Mesodermal cell (in vitro differentiated cells): ENCODE data around the gene RPS26. TPM values are rescaled to one million over a fixed set of nuclear protein-coding genes. Genes with fewer than 3 reads are reported as not detected.
A peak's percentile ranks its signal among the peaks of the same experiment; 100 is the strongest.
"Not testable (repeated sequence)": the region's sequence is repeated elsewhere in the genome, so short reads cannot be mapped to it uniquely, and the experiment has no call there.

Source experiments
- H3K27ac ChIP-seq: 2 replicates; pipeline ENCODE4 v1.7.0; 2013; ENCODE audit warnings: mild to moderate bottlenecking, low read depth, low read length, moderate library complexity; ENCODE audit not compliant: severe bottlenecking
- H3K36me3 ChIP-seq: 2 replicates; pipeline ENCODE4 v1.7.1; 2013; ENCODE audit warnings: mild to moderate bottlenecking, low read length, moderate library complexity; ENCODE audit not compliant: control insufficient read depth, insufficient read depth
- H3K4me1 ChIP-seq: one replicate; pipeline ENCODE4 v1.7.1; 2013; ENCODE audit warnings: mild to moderate bottlenecking, low read length; ENCODE audit not compliant: insufficient read depth, control insufficient read depth, poor library complexity, severe bottlenecking
- H3K4me3 ChIP-seq: 2 replicates; pipeline ENCODE4 v1.7.0; 2013; ENCODE audit warnings: low read length, control low read depth, mild to moderate bottlenecking; ENCODE audit not compliant: insufficient read depth, poor library complexity, severe bottlenecking; ENCODE audit errors: extremely low read depth
- H3K9me3 ChIP-seq: 2 replicates; pipeline ENCODE4 v1.7.1; 2013; ENCODE audit warnings: mild to moderate bottlenecking, low read length, moderate library complexity; ENCODE audit not compliant: control insufficient read depth
- WGBS, 2 experiments: methylation state at CpG; one replicate each; pipeline ENCODE4 v1.1.5; 2013; ENCODE audit warnings: missing lambda C conversion rate in 2 of 2; ENCODE audit not compliant: insufficient coverage in 2 of 2; 5-methylcytosine and 5-hydroxymethylcytosine counted together
- polyA plus RNA-seq, 2 experiments: library from polyadenylated mRNA; stranded (reverse); fragments of 50-300 nt; gene quantifications; one replicate each; pipeline ENCODE4 v1.2.3, GENCODE V29; 2013

RPS26 gene
- 2,353 TPM for polyA plus RNA-seq (2013, experiment 1 of 2)
- polyA plus RNA-seq (2013, experiment 2 of 2) = 2,122 TPM

DNA sequence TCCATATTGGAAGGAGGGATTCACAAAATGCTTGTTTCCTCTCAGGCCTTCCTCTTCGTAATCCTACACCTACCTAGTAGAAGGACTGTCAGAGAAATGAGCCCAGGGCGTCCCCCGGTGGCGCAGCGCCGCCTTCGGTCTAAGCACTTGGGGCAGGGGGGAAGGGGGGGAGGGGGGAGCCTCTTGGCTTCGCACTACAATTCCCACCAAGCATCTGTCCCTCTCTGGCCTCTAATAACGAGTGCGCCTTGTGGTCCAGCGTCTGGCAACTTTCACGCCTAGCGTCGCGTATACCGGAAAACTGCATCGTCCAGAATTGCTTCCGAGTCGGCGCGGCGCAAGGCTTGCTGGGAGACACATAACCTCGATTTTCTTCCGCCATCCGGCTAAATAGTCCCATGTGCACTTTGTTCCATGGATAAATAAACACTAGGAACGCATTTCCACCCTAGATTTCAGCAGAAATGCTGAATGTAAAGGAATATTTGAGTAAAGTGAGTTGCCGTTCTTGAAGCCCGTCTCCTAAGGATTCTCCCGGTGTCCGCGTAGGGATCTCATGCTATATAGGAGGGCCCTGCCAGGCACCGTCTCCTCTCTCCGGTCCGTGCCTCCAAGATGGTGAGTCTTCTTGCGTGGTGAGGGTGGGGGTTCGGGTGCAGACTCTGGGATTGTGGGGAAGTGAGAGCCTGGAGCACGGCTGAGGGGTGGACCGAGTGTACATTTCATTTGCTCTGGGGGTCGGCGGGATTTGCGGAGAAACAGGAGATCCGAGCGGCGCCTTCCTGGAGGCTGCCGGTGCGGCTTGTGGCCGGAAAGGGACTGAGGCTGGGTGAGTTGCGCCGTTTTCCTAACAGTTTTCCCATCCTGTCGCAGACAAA is at the start of gene RPS26:
Gene RPS26, plus strand, starts transcription at position 367 of the 878 bp plus-strand sequence. Its CDS starts 249 bp downstream, at position 616.
- Histone ChIP-seq H3K4me3 (peak within 1 kb of the TSS; percentile 94), H3K27ac (peak within 1 kb of the TSS; percentile 98), H3K36me3 (peaks cover 38% of the 10 kb centered on the region), H3K9me3 (no peaks in the 10 kb centered on the region), H3K4me1 (peaks cover 8% of the 10 kb centered on the region)
- WGBS, 2 experiments = 0% methylated on average over 24 to 33 of the region's 50 CpGs

- Histone ChIP-seq H3K4me3 (no peak overlapping the region), H3K4me1 (peaks cover 5% of the 10 kb centered on the region), H3K27ac (no peak overlapping the region), H3K9me3 (no peaks in the 10 kb centered on the region), H3K36me3 (peaks cover 70% of the 10 kb centered on the region)
- 80% methylated on average over 1 to 2 of the region's 4 CpGs for WGBS, 2 experiments
Observed at GRCh38 chr12:55993230-55993853, 48.4 kb upstream of the RPS26 start.

GRCh38 chr12:55995366-55995765 is 46.4 kb upstream of the RPS26 start:
- Histone ChIP-seq H3K36me3 (peaks cover 50% of the 10 kb centered on the region), H3K4me1 (peaks cover 5% of the 10 kb centered on the region)

GRCh38 chr12:55996201-55996714 is 45.5 kb upstream of the RPS26 start:
- peaks cover 45% of the 10 kb centered on the region for H3K36me3 ChIP-seq
- peak overlapping the region; percentile 64 for H3K4me3 ChIP-seq
- peak overlapping the region; percentile 4 for H3K27ac ChIP-seq
- H3K9me3 ChIP-seq = no peaks in the 10 kb centered on the region
- 86 to 89% methylated on average over 10 of the region's 14 CpGs for WGBS, 2 experiments
- H3K4me1 ChIP-seq = peaks cover 5% of the 10 kb centered on the region

More at GRCh38 chr12:55995366-55995765, 46.4 kb upstream of the RPS26 start:
- no peak overlapping the region for H3K27ac ChIP-seq
- no peaks in the 10 kb centered on the region for H3K9me3 ChIP-seq
- no peak overlapping the region for H3K4me3 ChIP-seq
- 89 to 97% methylated on average over 6 of the region's 8 CpGs for WGBS, 2 experiments

DNA sequence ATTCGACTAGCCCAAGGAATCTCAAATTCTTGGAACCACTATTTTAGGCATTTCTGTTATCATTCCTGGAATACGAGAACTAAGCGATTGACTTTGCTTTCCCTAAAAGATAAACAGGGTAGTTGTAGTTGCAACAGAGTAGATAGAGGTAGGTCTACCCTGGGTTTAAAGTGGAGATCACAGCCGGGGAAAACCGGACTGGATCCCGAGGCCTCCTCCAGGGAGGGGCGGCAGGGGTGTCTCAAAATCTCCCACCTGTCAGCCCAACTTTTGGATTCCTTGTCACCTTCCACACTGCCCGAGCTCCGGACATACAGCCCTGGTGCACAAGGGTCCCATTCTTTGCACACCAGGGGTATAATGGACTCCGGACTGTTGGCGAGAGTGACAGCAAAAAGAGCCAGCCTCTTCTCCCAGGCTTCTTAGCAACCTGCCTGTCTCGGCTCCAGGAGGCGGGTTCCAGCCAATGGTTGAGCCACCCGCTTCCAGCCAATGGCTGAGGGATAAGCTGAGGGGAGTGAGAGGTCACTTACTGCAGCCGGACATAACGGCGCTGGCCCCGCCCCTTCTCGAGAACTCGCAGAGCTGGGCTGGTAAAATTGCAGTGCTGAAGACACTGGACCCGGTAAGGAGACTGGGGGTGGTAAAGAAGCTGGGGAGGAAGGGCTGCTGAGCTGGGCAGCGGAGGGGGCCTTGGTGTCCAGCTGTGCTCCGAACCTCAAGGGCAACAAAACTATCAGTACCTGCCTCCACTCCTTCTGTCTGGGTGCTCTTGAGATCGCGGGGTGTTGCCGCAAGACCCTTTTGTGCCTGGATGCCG is 44.8 kb upstream of the RPS26 start, which contains the start of gene SUOX:
Gene SUOX, plus strand, starts transcription at position 562 of the 820 bp plus-strand sequence. CDS start 4,946 bp downstream, outside the sequence.
- Histone ChIP-seq H3K9me3 (no peaks in the 10 kb centered on the region), H3K36me3 (peaks cover 40% of the 10 kb centered on the region), H3K27ac (peak within 1 kb of the TSS; percentile 69), H3K4me3 (peak within 1 kb of the TSS; percentile 64), H3K4me1 (peaks cover 5% of the 10 kb centered on the region)
- 7% methylated on average over 18 to 26 of the region's 27 CpGs for WGBS, 2 experiments

DNA sequence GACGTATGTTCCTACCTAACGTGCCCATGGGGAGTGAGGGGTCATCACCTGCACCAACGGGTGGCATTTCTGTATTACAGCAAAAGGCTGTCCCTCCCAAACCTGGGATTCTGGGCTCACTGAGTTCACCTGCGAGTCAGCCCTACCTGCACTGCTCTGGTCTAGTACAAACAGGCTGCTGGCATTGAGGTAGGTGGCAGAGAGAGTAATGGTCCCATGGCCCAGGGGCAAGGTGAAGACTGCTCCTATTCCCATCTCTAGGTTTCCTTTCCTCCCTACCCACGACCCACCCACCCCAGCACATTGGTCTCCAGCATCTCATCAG is 44.2 kb upstream of the RPS26 start:
- peak overlapping the region; percentile 64 for H3K4me3 ChIP-seq
- peaks cover 5% of the 10 kb centered on the region for H3K4me1 ChIP-seq
- no peak overlapping the region for H3K27ac ChIP-seq
- H3K9me3 ChIP-seq = no peaks in the 10 kb centered on the region
- H3K36me3 ChIP-seq = peaks cover 39% of the 10 kb centered on the region
- WGBS, 2 experiments = 2 to 5% methylated on average over 3 to 5 of the region's 5 CpGs

DNA sequence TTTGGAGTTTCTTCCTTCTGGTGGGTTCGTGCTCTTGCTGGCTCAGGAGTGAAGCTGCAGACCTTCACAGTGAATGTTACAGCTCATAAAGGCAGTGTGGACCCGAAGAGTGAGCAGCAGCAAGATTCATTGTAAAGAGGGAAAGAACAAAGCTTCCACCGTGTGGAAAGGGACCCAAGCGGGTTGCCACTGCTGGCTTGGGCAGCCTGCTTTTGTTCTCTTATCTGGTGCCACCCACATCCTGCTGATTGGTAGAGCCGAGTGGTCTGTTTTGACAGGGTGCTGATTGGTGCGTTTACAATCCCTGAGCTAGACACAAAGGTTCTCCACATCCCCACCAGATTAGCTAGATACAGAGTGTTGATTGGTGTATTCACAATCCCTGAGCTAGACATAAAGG is 42.2 kb upstream of the RPS26 start:
- not testable (repeated sequence) for H3K27ac ChIP-seq

GRCh38 chr12:55999999-56000540 is 41.6 kb upstream of the RPS26 start:
- peaks cover 26% of the 10 kb centered on the region for H3K36me3 ChIP-seq
- H3K4me1 ChIP-seq, H3K4me3 ChIP-seq, H3K9me3 ChIP-seq, H3K27ac ChIP-seq: not testable (repeated sequence)
- WGBS, 2 experiments = 96 to 97% methylated on average over 12 to 28 of the region's 33 CpGs

More for the DNA sequence above, 42.2 kb upstream of the RPS26 start:
- H3K4me3 ChIP-seq, H3K9me3 ChIP-seq, H3K4me1 ChIP-seq: not testable (repeated sequence)
- peaks cover 32% of the 10 kb centered on the region for H3K36me3 ChIP-seq
- 90 to 94% methylated on average over 2 to 3 of the region's 6 CpGs for WGBS, 2 experiments

DNA sequence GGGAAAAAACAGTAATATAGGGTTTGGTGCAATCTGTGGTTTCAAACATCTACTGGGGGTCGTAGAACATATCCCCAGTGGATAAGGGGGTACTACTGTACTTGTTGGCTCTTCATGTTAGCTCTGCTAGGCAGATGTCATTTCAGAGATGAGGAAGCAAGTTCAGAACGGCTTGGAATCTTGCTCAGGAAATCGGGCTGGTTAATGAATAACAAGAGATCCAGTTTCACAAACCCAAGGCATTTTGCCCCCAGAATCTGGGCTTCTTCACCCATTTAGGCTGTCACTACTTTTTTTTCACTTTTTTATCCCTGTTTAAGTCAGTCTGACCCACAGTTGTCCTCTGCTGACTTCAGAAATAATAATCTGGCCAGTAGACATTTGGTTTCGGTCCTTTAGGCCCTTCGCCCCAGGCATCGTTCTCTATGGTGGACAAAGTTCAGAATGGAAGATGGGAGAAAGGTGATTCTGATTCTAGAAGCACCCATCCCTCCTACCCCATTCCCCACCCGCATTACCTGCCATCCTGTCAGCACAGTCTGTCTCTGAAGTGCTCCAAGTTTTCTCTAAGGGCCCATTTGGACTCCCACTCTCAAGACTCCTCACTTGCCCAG is 40.1 kb upstream of the RPS26 start:
- WGBS, 2 experiments = 88 to 94% methylated on average over 4 of the region's 7 CpGs
- no peak overlapping the region for H3K27ac ChIP-seq

GRCh38 chr12:56003376-56003775 is 38.3 kb upstream of the RPS26 start:
- H3K4me1 ChIP-seq, H3K27ac ChIP-seq, H3K4me3 ChIP-seq, H3K9me3 ChIP-seq: not testable (repeated sequence)
- 97 to 100% methylated on average over 1 to 5 of the region's 5 CpGs for WGBS, 2 experiments
- peaks cover 22% of the 10 kb centered on the region for H3K36me3 ChIP-seq

More for the DNA sequence above, 40.1 kb upstream of the RPS26 start:
- H3K9me3 ChIP-seq = no peaks in the 10 kb centered on the region
- H3K4me3 ChIP-seq = no peak overlapping the region
- peaks cover 22% of the 10 kb centered on the region for H3K36me3 ChIP-seq
- H3K4me1 ChIP-seq = no peaks in the 10 kb centered on the region
